Endometrium (tissue), 2 donors: Measurements from ENCODE around the gene C5orf58.

ENCODE experiments used
- FAIRE-seq: peaks from 2 replicates; lab custom pipeline; 2012; peaks lifted over from hg19 to GRCh38; lab: Jason Lieb, UNC
- donor health status: control.
- donor health status: control.

Gene C5orf58

DNA sequence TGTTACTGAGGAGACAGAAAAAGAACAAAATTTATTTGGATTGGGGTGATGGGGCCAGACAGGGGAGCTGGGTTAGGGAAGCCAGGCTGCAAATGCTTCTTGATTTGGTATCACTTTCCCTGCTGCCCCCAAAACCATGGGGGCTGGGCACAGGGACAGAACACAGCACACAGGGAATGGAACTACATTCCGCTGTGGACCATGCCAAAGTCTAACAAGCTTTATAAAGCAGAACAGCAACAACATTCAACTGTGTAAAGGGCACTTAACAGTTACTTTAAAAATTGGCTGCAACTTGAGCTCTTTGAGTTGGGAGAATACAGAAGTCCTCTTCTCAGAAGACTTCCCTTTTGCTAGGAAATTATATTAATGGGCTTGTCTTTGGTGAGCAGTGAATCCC is 23.8 kb downstream of the C5orf58 start:
- FAIRE-seq: no peak

GRCh38 chr5:170257370-170257769 is 24.6 kb downstream of the C5orf58 start:
- no peak for FAIRE-seq

DNA sequence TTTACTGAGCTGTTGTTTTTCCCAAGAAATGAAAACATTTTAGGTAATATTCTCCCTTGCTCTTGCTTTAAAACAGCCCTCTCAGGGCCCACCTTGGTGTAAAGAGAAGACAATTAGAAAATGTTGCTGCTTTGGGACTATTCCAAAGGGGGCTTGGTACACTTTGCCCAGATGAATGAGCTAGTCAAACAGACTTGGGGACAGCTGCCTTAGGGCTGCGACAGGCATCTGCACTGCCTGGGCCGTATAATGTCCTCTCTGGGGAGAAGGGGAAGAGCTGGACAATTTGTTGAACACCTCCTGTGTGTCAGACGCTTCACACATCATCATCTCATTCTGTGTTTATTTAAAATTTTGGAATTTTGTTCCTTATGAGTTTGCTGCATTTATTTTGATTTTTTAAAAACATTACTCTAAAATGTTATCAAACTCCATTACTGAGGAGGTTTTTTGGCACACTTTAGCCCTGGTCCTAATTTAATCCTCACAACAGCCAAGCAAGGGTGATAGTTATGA is 28.8 kb downstream of the C5orf58 start:
- FAIRE-seq: no peak

DNA sequence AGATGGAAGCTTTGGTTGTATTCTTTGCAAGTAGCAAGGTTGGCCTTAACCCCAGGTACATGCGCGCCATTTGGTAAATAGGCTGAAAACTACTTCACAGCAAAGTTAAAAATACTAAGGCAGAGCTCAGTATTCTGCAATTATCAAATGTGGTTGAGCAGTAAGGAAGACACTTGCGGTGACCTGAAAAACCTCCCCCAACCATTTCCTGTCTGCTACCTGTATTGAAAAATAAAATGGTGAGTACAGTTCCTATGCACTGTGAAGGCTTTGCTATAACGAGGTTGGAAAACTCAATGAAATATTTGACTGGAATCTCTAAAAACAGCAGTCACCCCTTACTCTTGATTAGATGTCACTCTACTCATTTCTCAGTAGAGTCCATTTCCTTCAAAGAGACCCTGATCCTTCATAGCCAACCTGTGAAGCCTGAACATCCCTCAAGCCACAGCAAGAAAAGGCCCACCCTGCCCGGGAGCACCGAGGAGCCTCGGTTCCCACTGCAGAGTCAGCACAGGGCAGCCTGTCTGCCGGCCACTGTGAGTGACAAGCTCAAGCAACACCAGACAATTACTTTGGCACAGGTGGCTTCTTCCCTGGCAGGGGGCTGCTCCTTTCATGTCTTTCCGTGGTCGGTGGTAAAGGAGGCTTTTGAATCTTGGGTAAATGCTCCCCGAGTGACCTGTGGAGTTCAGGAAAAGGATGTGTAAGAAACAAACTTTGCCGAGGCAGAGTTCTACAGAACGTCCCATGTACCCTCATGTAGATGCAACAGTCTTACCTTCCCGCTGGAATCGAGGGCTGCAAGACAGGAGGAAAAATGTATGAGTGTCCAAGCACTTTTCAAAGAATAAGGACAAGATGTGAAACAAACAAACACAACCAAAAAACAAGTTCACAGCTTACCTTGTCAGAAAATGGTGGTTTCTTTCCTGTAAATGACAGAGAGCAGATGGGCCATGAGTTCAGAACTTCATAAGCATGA is 29.6 kb downstream of the C5orf58 start:
- no peak for FAIRE-seq

- FAIRE-seq: no peak
These were observed 31.1 kb downstream of the C5orf58 start for GRCh38 chr5:170263906-170264305.

DNA sequence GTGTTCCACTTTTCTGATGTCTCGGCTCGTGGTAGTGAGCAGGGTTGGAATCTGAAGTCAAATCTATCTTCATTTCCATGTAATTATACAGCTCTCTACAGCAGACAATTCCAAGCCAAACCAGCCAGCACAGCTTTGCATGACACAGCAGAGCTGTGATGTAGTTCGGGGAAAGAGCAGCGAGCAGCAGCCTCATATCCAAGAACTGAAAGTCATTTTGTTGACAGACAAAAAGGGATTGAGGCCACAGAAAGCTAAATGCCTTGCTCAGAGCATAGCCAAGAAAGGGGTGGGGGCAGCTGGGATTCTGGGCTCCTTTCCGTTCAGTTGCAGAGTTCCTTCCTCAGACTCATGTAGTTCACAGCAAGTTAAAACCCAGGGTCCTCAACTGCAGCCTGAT is 32.7 kb downstream of the C5orf58 start:
- FAIRE-seq: no peak

DNA sequence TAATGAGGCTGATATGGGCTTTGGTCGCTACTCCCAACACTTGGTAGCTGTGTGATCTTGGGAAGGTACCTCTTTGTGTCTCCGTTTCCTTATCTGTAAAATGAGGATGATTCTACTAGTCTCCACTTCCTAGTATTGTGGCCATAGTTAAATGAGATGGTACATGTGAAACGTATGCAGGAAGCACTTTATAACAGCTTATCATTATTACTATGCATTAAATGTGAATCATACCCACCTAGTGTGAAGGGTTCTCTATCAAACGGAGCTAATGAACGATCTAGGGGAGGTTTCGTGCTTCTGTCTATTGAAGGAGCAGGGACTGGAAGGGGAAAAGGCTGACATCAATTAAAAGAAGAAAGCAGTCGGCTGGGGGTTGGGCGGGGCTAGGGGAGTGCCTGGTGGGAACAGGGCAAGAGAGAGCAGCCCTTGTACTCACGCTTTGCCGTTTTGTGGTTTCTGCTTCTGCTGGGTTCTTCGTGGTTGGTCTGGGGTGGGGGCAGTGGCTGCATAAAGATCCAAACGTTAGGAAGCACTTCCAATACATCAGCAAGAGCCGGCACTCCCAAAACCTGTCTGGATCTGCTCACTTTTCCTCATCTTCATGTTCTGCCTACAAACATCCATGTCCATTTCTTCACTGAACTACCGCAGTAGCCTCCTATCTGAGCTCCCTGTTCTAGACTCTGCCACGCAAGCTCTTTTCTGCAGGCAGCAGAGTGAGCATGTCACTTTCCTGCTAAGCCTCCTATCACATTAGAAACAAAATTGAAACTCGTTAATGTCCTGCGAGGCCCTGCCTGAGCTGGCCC is 34.0 kb downstream of the C5orf58 start:
- no peak for FAIRE-seq

- peak; percentile 23 for FAIRE-seq
These were observed 34.8 kb downstream of the C5orf58 start for GRCh38 chr5:170267431-170268152.

- no peak for FAIRE-seq
These were observed 35.4 kb downstream of the C5orf58 start for GRCh38 chr5:170268153-170268689.

DNA sequence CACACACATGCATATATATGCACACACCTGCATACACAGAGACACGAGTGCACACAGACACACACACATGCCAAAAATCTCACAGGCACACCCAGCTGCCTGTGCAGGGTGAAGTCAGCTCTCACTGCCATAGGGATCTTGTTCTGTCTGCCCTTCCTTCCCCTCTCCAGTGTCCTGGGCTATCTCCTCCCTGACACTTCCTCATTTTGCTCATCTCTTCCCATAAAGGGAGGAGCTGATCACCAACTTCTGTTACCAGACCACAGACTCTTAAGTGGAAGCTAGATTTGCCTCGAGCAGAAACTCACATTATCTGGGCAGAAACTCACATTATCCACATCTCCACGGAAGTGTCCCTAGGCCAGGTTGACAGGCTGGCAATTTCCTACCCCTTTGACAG is 36.1 kb downstream of the C5orf58 start:
- FAIRE-seq: no peak

DNA sequence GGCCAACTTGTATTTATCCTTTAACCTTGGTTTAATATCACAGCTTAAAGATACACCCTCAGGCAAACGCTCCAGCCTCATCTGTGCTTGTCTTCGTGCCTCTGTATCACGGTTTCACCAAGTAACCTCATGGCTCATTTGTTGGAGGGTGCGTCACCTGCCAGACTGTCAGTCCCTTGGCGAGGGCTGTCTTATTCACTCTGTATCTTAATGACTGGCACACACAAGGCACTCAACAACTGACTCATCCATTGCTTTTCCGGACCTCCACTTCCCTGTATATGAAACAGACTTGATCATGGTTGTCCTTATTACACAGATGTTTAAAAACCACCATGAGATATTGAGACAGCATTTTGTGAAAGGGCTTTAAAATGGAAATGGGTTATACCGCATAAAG is 36.8 kb downstream of the C5orf58 start:
- FAIRE-seq: no peak

DNA sequence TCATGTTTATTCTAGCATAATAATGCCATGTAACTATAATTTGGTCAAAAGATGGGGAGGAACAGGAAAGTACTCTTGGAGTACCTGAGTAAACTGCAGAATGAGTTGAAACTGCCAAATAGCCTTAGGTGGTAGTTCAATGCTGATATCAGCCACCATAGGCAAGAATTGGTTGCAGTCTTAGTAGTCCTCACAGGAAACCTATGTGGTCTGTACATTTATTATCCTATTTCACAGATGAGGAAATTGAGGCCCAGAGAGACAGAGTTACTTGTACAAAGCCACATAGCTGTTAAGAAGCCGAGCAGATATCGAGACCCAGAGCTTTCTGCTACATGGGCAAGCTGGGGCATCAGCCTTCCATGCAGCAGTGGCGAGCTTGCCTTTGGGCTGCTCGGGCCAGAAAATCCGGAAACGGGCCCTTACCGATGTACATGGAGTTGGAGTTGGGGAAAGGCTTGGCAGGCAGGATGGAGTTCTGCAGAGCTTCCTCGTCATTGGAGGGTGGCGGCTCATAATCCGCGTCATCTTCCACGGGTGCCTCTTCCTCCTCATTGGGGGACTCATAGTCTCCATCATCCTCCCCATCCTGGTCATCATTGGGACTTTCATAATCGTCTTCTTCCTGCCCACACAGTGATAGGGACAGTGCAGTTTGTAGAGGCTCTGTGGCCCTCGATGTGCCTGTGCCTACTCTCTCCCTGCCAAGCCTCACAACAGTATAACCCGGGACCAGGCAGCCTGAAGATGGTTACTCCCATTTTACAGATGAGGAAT is 37.7 kb downstream of the C5orf58 start:
- no peak for FAIRE-seq

DNA sequence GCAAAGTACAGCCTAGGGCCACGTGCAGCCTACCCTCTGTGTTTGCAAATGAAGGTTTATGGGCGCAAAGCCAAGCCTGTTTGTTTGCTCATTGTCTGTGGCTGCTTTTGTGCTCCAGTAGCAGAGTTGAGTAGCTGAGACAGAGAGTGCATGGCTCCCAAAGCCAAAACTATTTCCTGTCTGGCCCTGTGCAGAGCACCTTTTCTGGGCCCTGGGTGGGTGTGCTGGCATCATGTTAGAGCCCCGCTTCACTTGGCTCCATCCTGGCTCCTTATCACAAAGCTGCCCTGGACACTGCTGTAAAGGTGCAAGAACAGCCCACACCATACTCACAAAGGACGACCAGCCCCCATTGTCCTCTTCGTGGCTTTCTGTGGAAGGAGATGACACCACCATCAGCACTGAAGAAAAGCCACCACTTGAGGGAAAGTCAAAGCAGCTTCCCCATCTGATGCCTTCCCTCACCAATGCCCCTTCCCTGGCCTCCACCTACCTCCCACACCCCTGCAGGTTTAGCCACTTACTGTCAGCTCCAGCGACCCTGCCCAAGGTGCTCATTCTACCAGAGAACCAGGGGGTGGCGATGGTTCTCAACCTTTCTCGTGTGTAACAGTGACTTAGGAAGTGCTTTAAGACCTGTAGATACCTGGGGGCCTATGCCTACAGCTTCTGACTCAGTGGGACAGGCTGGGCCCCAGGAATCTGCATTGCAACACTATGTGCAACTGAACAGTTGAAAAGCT is 41.4 kb downstream of the C5orf58 start:
- no peak for FAIRE-seq

DNA sequence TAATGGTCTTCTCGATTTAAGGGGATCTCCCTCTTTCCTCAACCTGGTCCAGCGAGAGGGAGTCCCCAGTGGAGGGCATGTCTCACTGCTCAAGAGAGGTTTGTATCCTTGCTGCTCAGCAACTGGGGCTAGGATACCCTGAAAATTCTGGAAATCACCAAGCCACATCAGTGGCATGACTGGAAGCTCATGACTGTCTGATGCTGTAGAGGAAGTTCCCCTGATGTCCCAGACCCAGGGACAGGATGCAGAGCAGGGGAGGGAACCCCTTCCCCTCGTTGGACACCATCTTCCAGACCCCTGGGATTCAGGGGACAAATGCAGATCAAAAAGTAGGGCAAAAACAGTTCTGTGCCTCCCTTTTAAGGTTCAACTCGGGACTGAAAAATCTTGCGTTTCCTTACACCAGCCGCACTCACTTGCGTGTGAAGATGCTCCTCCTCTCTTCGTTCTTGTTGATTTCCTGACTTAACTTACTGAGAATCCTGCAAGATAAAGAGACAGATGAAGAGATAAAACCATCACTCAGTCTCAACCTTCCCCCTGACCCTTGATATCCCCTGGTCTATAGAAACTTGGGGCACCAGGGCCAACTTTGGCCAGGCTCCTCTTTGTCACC is 42.7 kb downstream of the C5orf58 start:
- no peak for FAIRE-seq

- FAIRE-seq: no peak
These were observed 43.4 kb downstream of the C5orf58 start for GRCh38 chr5:170276140-170276539.

DNA sequence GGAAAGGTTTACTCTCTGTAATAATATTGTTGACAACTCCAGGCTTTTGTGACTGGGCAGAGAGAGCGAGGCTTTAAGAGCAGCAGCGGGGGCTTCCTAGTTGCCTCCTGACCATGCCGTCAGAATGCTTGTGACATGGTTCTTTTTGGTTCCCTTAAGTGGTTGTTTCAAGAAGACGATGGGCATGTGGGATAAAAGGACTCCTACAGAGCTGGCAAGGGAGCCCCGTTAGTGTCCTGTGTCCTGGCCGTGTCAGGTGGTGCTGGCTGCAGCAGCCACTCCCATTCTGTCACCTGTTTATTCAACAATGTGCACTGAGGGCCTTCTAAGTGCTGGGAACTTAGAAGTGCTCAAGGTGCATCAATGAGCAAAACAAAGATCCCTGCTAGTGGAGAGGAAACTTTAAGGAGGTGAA is 45.1 kb downstream of the C5orf58 start:
- no peak for FAIRE-seq

DNA sequence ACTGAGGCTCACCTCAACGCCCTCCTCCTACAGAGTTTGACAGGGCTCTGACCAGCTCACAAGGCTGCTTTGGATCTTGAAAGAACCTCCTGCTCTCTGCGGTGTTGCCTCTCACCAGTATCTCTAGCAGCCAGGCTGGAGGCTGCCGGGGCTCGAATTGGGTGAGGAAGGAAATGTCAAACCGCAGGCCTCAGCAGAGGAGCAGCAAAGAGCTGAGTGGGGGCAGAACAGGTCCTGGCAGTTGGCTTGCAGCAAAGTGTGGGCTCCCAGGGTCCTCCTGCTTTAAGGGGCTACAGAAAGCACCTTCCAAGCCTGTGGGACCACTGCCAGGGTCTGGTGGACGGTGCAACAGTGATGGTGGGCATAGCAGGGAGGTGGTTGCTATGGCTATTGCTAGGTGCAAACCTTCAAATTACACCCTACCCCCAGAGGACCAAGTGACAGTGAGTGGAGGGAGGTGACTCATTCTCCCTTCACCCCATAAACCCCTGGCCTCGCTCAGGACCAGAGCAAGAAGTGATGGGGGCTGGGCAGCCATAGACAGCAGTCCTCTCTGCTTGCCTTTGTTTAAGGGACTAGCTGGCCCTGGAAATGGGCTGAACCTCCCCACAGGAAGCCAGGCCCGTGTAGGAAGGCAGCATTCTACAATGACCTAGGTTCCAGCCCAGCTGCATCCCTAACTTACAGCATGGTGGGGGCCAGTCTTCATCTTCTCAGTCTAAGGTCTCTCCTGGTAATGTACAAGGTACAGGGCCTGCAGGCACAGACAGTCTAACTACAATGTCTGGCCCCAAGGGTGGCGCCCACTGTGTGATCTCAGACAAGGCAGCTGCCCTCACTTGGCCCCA is 46.0 kb downstream of the C5orf58 start:
- FAIRE-seq: no peak

GRCh38 chr5:170279459-170279817 is 46.7 kb downstream of the C5orf58 start:
- FAIRE-seq: no peak

- no peak for FAIRE-seq
These were observed 47.3 kb downstream of the C5orf58 start for GRCh38 chr5:170280011-170280493.
